K562 (cell line): ENCODE data around the gene TDRD12. TPM values are rescaled to one million over a fixed set of nuclear protein-coding genes. Genes with fewer than 3 reads are reported as not detected.
A peak's percentile ranks its signal among the peaks of the same experiment; 100 is the strongest.

Experiments used
- BACH1 ChIP-seq: fragments of 200-800 bp; sonication (Bioruptor generic); IDR thresholded peaks from 2 replicates; pipeline ENCODE4 v1.6.1; 2016; ENCODE audit warnings: missing genetic modification characterization, missing compliant biosample characterization
- CREB3 ChIP-seq: fragments of 450-650 bp; conservative IDR thresholded peaks from 2 replicates; pipeline ENCODE4 v1.6.1; 2016; ENCODE audit warnings: missing genetic modification characterization, low read depth, mild to moderate bottlenecking, missing compliant biosample characterization, moderate library complexity
- ELK1 ChIP-seq: sonication (generic); formaldehyde crosslinking; IDR thresholded peaks from 2 replicates; pipeline ENCODE4 v1.8.1; 2022; ENCODE audit warnings: missing genetic modification reagents
- FOXO4 ChIP-seq: fragments of 450-650 bp; formaldehyde crosslinking; IDR thresholded peaks from 2 replicates; pipeline ENCODE4 v1.4.0; 2020; ENCODE audit warnings: mild to moderate bottlenecking, moderate library complexity
- HIVEP1 ChIP-seq: fragments of 250-450 bp; sonication (Bioruptor Pico); IDR thresholded peaks from 2 replicates; pipeline ENCODE4 v1.4.0; 2020; ENCODE audit warnings: mild to moderate bottlenecking
- IFI16 ChIP-seq: fragments of 250-450 bp; sonication (Bioruptor Pico); IDR thresholded peaks from 2 replicates; pipeline ENCODE4 v2.1.2; 2022; ENCODE audit warnings: mild to moderate bottlenecking, inconsistent platforms
- ILK ChIP-seq: fragments of 450-650 bp; IDR thresholded peaks from 2 replicates; pipeline ENCODE4 v1.6.1; 2016; ENCODE audit warnings: missing genetic modification characterization, low read depth, mild to moderate bottlenecking, missing compliant biosample characterization, moderate library complexity, borderline replicate concordance
- KLF10 ChIP-seq: fragments of 250-450 bp; sonication (Bioruptor Pico); IDR thresholded peaks from 2 replicates; pipeline ENCODE4 v1.6.1; 2021; ENCODE audit warnings: matching md5 sums
- NCOA2 ChIP-seq, 2 experiments: fragments of 450-650 bp; IDR thresholded peaks; 2 replicates each; pipeline ENCODE4 v1.6.1; 2018; ENCODE audit warnings: mild to moderate bottlenecking in 2 of 2, moderate library complexity in 1 of 2; ENCODE audit not compliant: partially characterized antibody in 2 of 2
- PTTG1 ChIP-seq: fragments of 450-650 bp; IDR thresholded peaks from 2 replicates; pipeline ENCODE4 v1.6.1; 2016; ENCODE audit warnings: low read depth, mild to moderate bottlenecking, missing genetic modification characterization, missing compliant biosample characterization
- SIRT6 ChIP-seq: IDR thresholded peaks from one replicate; pipeline ENCODE4 v1.6.1; 2012; ENCODE audit warnings: low read depth, mild to moderate bottlenecking, control low read depth, inconsistent platforms, low read length, moderate library complexity
- SNIP1 ChIP-seq: fragments of 450-650 bp; IDR thresholded peaks from 2 replicates; pipeline ENCODE4 v1.7.1; 2017; ENCODE audit warnings: low read depth, mild to moderate bottlenecking
- STAT5B ChIP-seq: fragments of 250-450 bp; sonication (Bioruptor Pico); IDR thresholded peaks from 2 replicates; pipeline ENCODE4 v1.8.0; 2021; ENCODE audit warnings: mild to moderate bottlenecking, inconsistent platforms
- ZNF197 ChIP-seq: fragments of 200-800 bp; sonication (Bioruptor generic); IDR thresholded peaks from 2 replicates; pipeline ENCODE4 v1.6.1; 2016; ENCODE audit warnings: low read depth, missing genetic modification characterization, missing compliant biosample characterization
- ZNF311 ChIP-seq: fragments of 250-450 bp; sonication (Bioruptor Pico); IDR thresholded peaks from 2 replicates; pipeline ENCODE4 v1.4.0; 2020; ENCODE audit warnings: mild to moderate bottlenecking, moderate library complexity
- ZNF384 ChIP-seq: IDR thresholded peaks from 2 replicates; pipeline ENCODE4 v1.6.1; 2012; ENCODE audit warnings: low read depth, low read length, improper control_type of control experiment
- ZNF398 ChIP-seq: fragments of 250-450 bp; sonication (Bioruptor Pico); IDR thresholded peaks from 2 replicates; pipeline ENCODE4 v1.8.0; 2021; ENCODE audit warnings: moderate library complexity, mild to moderate bottlenecking, inconsistent platforms
- ZNF583 ChIP-seq: fragments of 250-450 bp; sonication (Bioruptor Pico); IDR thresholded peaks from 2 replicates; pipeline ENCODE4 v1.4.0; 2020
- ZNF586 ChIP-seq: fragments of 450-650 bp; formaldehyde crosslinking; conservative IDR thresholded peaks from 2 replicates; pipeline ENCODE4 v1.4.0; 2020; ENCODE audit warnings: mild to moderate bottlenecking, moderate library complexity
- ZNF740 ChIP-seq, 3 experiments: fragments of 200-800 bp in 1 of 3; sonication (Bioruptor generic) in 1 of 3; sonication (generic) in 1 of 3; formaldehyde crosslinking in 1 of 3; IDR thresholded peaks; 2 replicates each; pipeline versions ENCODE4 v1.6.1 to v1.8.0; 2016 to 2022; ENCODE audit warnings: mild to moderate bottlenecking in 2 of 3, missing compliant biosample characterization in 2 of 3, missing genetic modification characterization in 2 of 3, missing genetic modification reagents in 1 of 3
- ZNF76 ChIP-seq: fragments of 250-450 bp; sonication (Bioruptor Pico); IDR thresholded peaks from 2 replicates; pipeline ENCODE4 v1.4.0; 2020; ENCODE audit warnings: mild to moderate bottlenecking, moderate library complexity, borderline replicate concordance
- polyA plus RNA-seq, 8 experiments: library from polyadenylated mRNA; depleted of rRNA in 4 of 8; stranded (reverse) in 5 of 8; unstranded in 3 of 8; fragments of >200 nt; fragmentation: Nextera tagmentation in 2 of 8; fragmentation: Illumina TruSeq in 1 of 8; extraction: Ambion mirVana in 2 of 8; extraction: Trizol in 1 of 8; gene quantifications; 2 replicates each; pipeline versions ENCODE4 v1.2.1 to v1.2.3, GENCODE V29; 2011 to 2014; ENCODE audit warnings: inconsistent platforms in 1 of 8, missing spikeins in 1 of 8
- total RNA-seq, 7 experiments: library from RNA; depleted of rRNA in 6 of 7; stranded (reverse); fragments of >200 nt in 6 of 7; fragmentation: Illumina TruSeq in 2 of 7; extraction: Trizol in 2 of 7; gene quantifications; 2 replicates each; pipeline versions ENCODE4 v1.2.1 to v1.2.3, GENCODE V29; 2011 to 2021; ENCODE audit warnings: low replicate concordance in 1 of 7

The TDRD12 gene
- total and polyA plus RNA-seq, 9 of the 15 experiments (the other 6 are each of a cell fraction or from before 2014, with no cell fraction given) = 0.03 TPM; not detected in 8

- TF ChIP-seq ZNF586 (peak; percentile 81; the same call in 1 of the 2 replicates), ZNF76 (peak; percentile 96), KLF10 (peak; percentile 62; the same call in 1 of the 2 replicates), FOXO4 (CRISPR knock-in tag) (peak; percentile 92), ZNF384 (no peak), CREB3 (tag) (peak; percentile 99), ZNF311 (CRISPR knock-in tag) (peak; percentile 95), ZNF583 (peak; percentile 97), ZNF197 (CRISPR knock-in tag) (peak; percentile 71; the same call in 1 of the 2 replicates), SNIP1 (no peak), HIVEP1 (CRISPR knock-in tag) (peak; percentile 95), ZNF398 (peak; percentile 90), IFI16 (CRISPR knock-in tag) (peak; percentile 93), STAT5B (CRISPR knock-in tag) (peak; percentile 68; the same call in 1 of the 2 replicates), BACH1 (tag) (peak; percentile 76; the same call in 1 of the 2 replicates), SIRT6 (no peak), ELK1 (no peak), NCOA2 (IDR thresholded peaks at IDR 0.05; ENCODE audit: partially characterized antibody in 2 of 2) (no peak), ILK (tag) (peak; percentile 82), ZNF740 (CRISPR knock-in tag; IDR thresholded peaks at IDR 0.05) (no peak), ZNF740 (tag; IDR thresholded peaks at IDR 0.05) (peak in 1 of 2 experiments; percentile 96; a peak in 2 of 4 replicates), PTTG1 (tag) (peak; percentile 95)
These were observed 32.6 kb upstream of the TDRD12 start (continued) for GRCh38 chr19:32686847-32687475.
